Pancreas (tissue), 10 donors: ENCODE measurements around the gene C3orf20. TPM values are rescaled to one million over a fixed set of nuclear protein-coding genes. Genes with fewer than 3 reads are reported as not detected.

Source experiments
- ATAC-seq, 4 donors: fragments of 200-7000 bp; cut with Tn5 transposase; one replicate each; pipeline versions ENCODE4 v1.8.0 to v1.9.1; 2020; ENCODE audit warnings: mild to moderate bottlenecking in 4 of 4, moderate library complexity in 4 of 4
- DNase-seq, 6 donors: peaks; one replicate each; pipeline ENCODE4 v3.0.0-alpha.2; 2020
- FAIRE-seq: peaks from 2 replicates; lab custom pipeline; 2012; peaks lifted over from hg19 to GRCh38; lab: Jason Lieb, UNC
- H3K27ac ChIP-seq, 4 donors: fragments of 200-600 bp; sonication (generic); 1 replicate in 3 of 4; 2 replicates in 1 of 4; pipeline versions ENCODE4 v1.5.0 to v1.8.0; 2020
- H3K27me3 ChIP-seq, 4 donors: fragments of 200-600 bp; one replicate each; pipeline ENCODE4 v1.8.0; 2021
- H3K36me3 ChIP-seq, 3 donors: fragments of 200-600 bp; sonication (generic) in 1 of 3; one replicate each; pipeline versions ENCODE4 v1.5.0 to v1.8.0; 2020 to 2021
- H3K4me1 ChIP-seq, 3 donors: fragments of 200-600 bp; one replicate each; pipeline ENCODE4 v1.8.0; 2021
- H3K4me3 ChIP-seq, 4 donors: fragments of 200-600 bp; sonication (generic) in 2 of 4; one replicate each; pipeline versions ENCODE4 v1.5.0 to v1.8.0; 2020 to 2021
- H3K9me3 ChIP-seq, 4 donors: fragments of 200-600 bp; one replicate each; pipeline ENCODE4 v1.8.0; 2021
- CTCF ChIP-seq, 4 donors: fragments of 200-600 bp; sonication (generic) in 3 of 4; IDR thresholded peaks; one replicate each; pipeline versions ENCODE4 v1.5.0 to v1.8.0; 2021; ENCODE audit warnings: antibody characterized with exemption in 4 of 4
- WGBS, 2 donors: extraction: QIAGEN DNeasy Blood & Tissue Kit; methylation state at CpG; one replicate each; pipeline ENCODE4 v1.1.7; 2013; 5-methylcytosine and 5-hydroxymethylcytosine counted together
- intact Hi-C, 3 donors: fragments of 100-400 bp; cut with DNase I; formaldehyde crosslinking; loops; one replicate each; pipeline versions ENCODE4 v1.11.1 to v1.14.2; 2022
- polyA plus RNA-seq, 2 donors: library from polyadenylated mRNA; stranded (reverse); fragments of 200-250 nt; gene quantifications; one replicate each; pipeline ENCODE4 v1.2.3, GENCODE V29; 2013
- total RNA-seq, 6 donors: library from RNA; stranded (reverse); fragmentation: NEBNext Ultra II Directional in 4 of 6; extraction: Animal tissue kit (Norgen Biotek cat#: 25700) in 4 of 6; gene quantifications; one replicate each; pipeline versions ENCODE4 v1.2.1 to v1.2.4, GENCODE V29; 2021 to 2023
- donor health status: healthy with polysubstance abuse.
- donor health status: DM: no; HTN: no; CAD: no; lungs with moderate emphysema.
- donor health status: DM: no; HTN: no; CAD: no.
- donor health status: control.
- donor health status: control.
- donor health status: Bipolar disorder and iron deficiency.
- donor health status: DM: yes; HTN: yes; CAD: no.
- donor health status: DM: no; HTN: no; CAD: no.
- donor health status: DM: no; HTN: no; CAD: no.
- donor health status: DM: yes; HTN: yes; CAD: no.

Gene C3orf20
- total and polyA plus RNA-seq, 8 donors: 0.02 to 0.12 (median 0.06) TPM; not detected in 3

- TF ChIP-seq CTCF (IDR thresholded peaks at IDR 0.05): no peak
- intact Hi-C loops: loop anchor here in 2 of 3 donors (5.0 to 10.0 kb wide), 2 partner anchors 121 to 123 kb away; no protein-coding TSS in a partner anchor
- Histone ChIP-seq H3K9me3 (no peaks in the 10 kb centered on the region), H3K27ac (no peak overlapping the region), H3K27me3 (peaks cover 0 to 4% (median 0%) of the 10 kb centered on the region in 4 donors), H3K4me3 (no peak overlapping the region), H3K4me1 (no peaks in the 10 kb centered on the region), H3K36me3 (no peaks in the 10 kb centered on the region)
- DNase-seq: no peak
- WGBS, 2 donors: 56 to 58% methylated on average over 5 of the region's 5 CpGs
- no peak for FAIRE-seq
- ATAC-seq: no peak
Measured at GRCh38 chr3:14793858-14794234, 118.9 kb downstream of the C3orf20 start.

GRCh38 chr3:14794435-14794834, 119.5 kb downstream of the C3orf20 start:
- Histone ChIP-seq H3K4me3 (no peak overlapping the region), H3K27ac (no peak overlapping the region), H3K27me3 (peaks cover 0 to 4% (median 0%) of the 10 kb centered on the region in 4 donors), H3K36me3 (no peaks in the 10 kb centered on the region), H3K4me1 (no peaks in the 10 kb centered on the region), H3K9me3 (no peaks in the 10 kb centered on the region)
- WGBS, 2 donors: 63 to 84% methylated on average over 2 of the region's 2 CpGs
- ATAC-seq (no peak), FAIRE-seq (no peak), DNase-seq (no peak)
- intact Hi-C loops: loop anchor here in 2 of 3 donors (5.0 to 10.0 kb wide), 2 partner anchors 120 to 123 kb away; no protein-coding TSS in a partner anchor
- no peak for TF ChIP-seq CTCF (IDR thresholded peaks at IDR 0.05)

GRCh38 chr3:14795996-14796395, 121.1 kb downstream of the C3orf20 start:
- no peaks in the 10 kb centered on the region for H3K36me3 ChIP-seq
- no peak overlapping the region for H3K4me3 ChIP-seq
- 47 to 50% methylated on average over 2 of the region's 2 CpGs for WGBS, 2 donors
- H3K4me1 ChIP-seq: no peaks in the 10 kb centered on the region
- no peak overlapping the region for H3K27ac ChIP-seq
- FAIRE-seq: no peak
- no peak for DNase-seq
- peak in 1 of 4 donors; percentile 41 for ATAC-seq
- TF ChIP-seq CTCF (IDR thresholded peaks at IDR 0.05): no peak
- intact Hi-C loops: loop anchor here in 1 of 3 donors (10.0 kb wide), 1 partner anchor 119 kb away; no protein-coding TSS in a partner anchor
- no peaks in the 10 kb centered on the region for H3K9me3 ChIP-seq
- peaks cover 0 to under 1% (median 0%) of the 10 kb centered on the region in 4 donors for H3K27me3 ChIP-seq

GRCh38 chr3:14796403-14797077, 121.6 kb downstream of the C3orf20 start:
- Histone ChIP-seq H3K36me3 (no peaks in the 10 kb centered on the region), H3K4me1 (no peaks in the 10 kb centered on the region), H3K27me3 (no peaks in the 10 kb centered on the region), H3K9me3 (no peaks in the 10 kb centered on the region), H3K4me3 (no peak overlapping the region), H3K27ac (no peak overlapping the region)
- intact Hi-C loops: loop anchor here in 1 of 3 donors (10.0 kb wide), 1 partner anchor 118 kb away; no protein-coding TSS in a partner anchor
- FAIRE-seq (no peak), DNase-seq (no peak), ATAC-seq (peak in 1 of 4 donors; percentile 51)
- WGBS, 2 donors: 47 to 50% methylated on average over 14 of the region's 14 CpGs
- TF ChIP-seq CTCF (IDR thresholded peaks at IDR 0.05): no peak

GRCh38 chr3:14797731-14798130, 122.8 kb downstream of the C3orf20 start:
- 55 to 58% methylated on average over 4 of the region's 4 CpGs for WGBS, 2 donors
- H3K27ac ChIP-seq: no peak overlapping the region
- no peak for FAIRE-seq
- H3K4me3 ChIP-seq: no peak overlapping the region
- no peaks in the 10 kb centered on the region for H3K9me3 ChIP-seq
- no peaks in the 10 kb centered on the region for H3K36me3 ChIP-seq
- DNase-seq: peak in 1 of 6 donors; percentile 22
- intact Hi-C loops: loop anchor here in 1 of 3 donors (10.0 kb wide), 1 partner anchor 117 kb away; no protein-coding TSS in a partner anchor
- ATAC-seq: no peak
- no peaks in the 10 kb centered on the region for H3K4me1 ChIP-seq
- no peaks in the 10 kb centered on the region for H3K27me3 ChIP-seq
- no peak for TF ChIP-seq CTCF (IDR thresholded peaks at IDR 0.05)
